SK-N-MC (cell line): Measurements from ENCODE around the gene TKT.

Source experiments
- EZH2 ChIP-seq: fragments of 200-600 bp; sonication (generic); IDR thresholded peaks from one replicate; pipeline ENCODE4 v1.6.1; 2017; ENCODE audit warnings: antibody characterized with exemption
- FOXP2 ChIP-seq: optimal IDR thresholded peaks from 2 replicates; pipeline ENCODE3; 2011; ENCODE audit warnings: mild to moderate bottlenecking, moderate library complexity; ENCODE audit not compliant: insufficient read depth; ENCODE audit errors: extremely low read length, control extremely low read depth
- POLR2AphosphoS5 ChIP-seq: IDR thresholded peaks from 2 replicates; pipeline ENCODE4 v1.6.1; 2012; ENCODE audit warnings: mild to moderate bottlenecking, low read depth, low read length, borderline replicate concordance

DNA sequence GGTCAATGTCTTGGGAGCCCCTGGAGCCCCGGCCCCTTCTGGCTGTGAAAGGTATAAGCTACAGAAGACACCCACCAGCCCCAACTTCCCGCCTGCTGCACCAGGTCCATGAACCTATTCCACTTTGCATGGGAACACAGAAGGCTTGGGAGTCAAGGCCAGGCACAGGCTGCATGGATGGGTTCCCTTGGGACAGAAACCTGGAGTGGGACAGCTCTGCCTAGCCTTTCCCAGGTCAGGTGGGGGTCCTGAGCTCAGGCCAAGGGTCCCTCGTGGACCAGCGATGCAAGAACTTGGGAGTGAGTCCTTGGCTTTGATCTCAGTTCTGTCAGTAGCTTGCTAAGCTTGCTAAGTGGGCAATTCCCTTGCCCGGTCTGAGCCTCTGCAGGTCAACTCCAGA, 25.0 kb downstream of the TKT start:
- no peak for TF ChIP-seq POLR2AphosphoS5
- TF ChIP-seq FOXP2, result no peak
- TF ChIP-seq EZH2, result no peak
